ENCODE data around the gene CAPSL.
"Not testable (repeated sequence)": the region's sequence is repeated elsewhere in the genome, so short reads cannot be mapped to it uniquely, and the experiment has no call there.

Gene CAPSL

DNA sequence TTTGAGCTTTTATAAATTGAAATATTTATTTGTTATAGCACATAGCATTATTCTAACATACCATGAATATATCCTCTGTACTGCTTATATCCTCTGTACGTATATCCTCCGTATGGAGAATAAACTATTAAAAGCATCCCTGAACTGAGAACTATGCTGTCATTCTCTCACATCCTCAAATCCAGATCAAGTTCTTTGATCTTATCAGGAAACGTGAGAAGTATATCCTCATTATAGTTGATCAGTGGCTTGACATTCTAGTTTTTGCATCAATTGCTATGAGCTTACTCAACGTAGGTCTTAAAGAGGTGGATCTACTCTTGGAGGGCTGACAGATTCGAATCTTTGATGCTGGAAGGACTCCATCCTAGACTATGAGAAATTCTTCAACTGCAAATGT lies 44.3 kb downstream of the CAPSL start:
- WGBS, 2 donors (ENCODE audit: extremely low coverage in 2 of 2, insufficient read length in 2 of 2, insufficient replicate concordance in 1 of 2) = no CpG with 5 or more reads among the region's 5 CpGs
- no peaks in the 10 kb centered on the region for H3K4me1 ChIP-seq (ENCODE audit: control insufficient read depth in 2 of 2, insufficient read depth in 1 of 2, low read depth in 1 of 2, low read length in 2 of 2)
- no peak overlapping the region for H3K4me3 ChIP-seq (ENCODE audit: low read length in 2 of 2)
- H3K4me2 ChIP-seq (ENCODE audit: insufficient read depth, low read length, poor library complexity, severe bottlenecking) = no peak overlapping the region
- H3K27ac ChIP-seq (replicated peaks; ENCODE audit: low read length) = no peak overlapping the region
- no peak overlapping the region for H3K14ac ChIP-seq (ENCODE audit: low read length)
- no peak overlapping the region for H3K9ac ChIP-seq (ENCODE audit: low read depth, low read length, poor library complexity)
- H2AK5ac ChIP-seq (ENCODE audit: low read depth, low read length) = no peak overlapping the region
- H4K91ac ChIP-seq (ENCODE audit: low read depth, low read length, poor library complexity) = no peak overlapping the region
- no peak overlapping the region for H2AFZ ChIP-seq (ENCODE audit: low read length)
- no peak overlapping the region for H4K8ac ChIP-seq (ENCODE audit: low read depth, low read length)
- no peak overlapping the region for H3K4ac ChIP-seq (ENCODE audit: low read length)
- no peak overlapping the region for H2BK5ac ChIP-seq (ENCODE audit: low read length)
- DNase-seq (ENCODE audit: low spot score) = no peak
- H3K79me1 ChIP-seq (ENCODE audit: low read depth, low read length) = no peaks in the 10 kb centered on the region
- H2BK12ac ChIP-seq (ENCODE audit: low read length) = no peak overlapping the region
- H3K36me3 ChIP-seq (replicated peaks in 1 of 2; ENCODE audit: control insufficient read depth in 2 of 2, insufficient read depth in 2 of 2, low read length in 2 of 2) = no peaks in the 10 kb centered on the region
- no peak overlapping the region for H3K23ac ChIP-seq (ENCODE audit: low read depth, low read length, poor library complexity)
- no peaks in the 10 kb centered on the region for H3K9me3 ChIP-seq (replicated peaks in 1 of 2; ENCODE audit: control insufficient read depth in 2 of 2, insufficient read depth in 1 of 2, low read depth in 1 of 2, low read length in 2 of 2)
- H2BK120ac ChIP-seq (ENCODE audit: low read depth, low read length) = no peak overlapping the region
- peaks cover 0 to 3% (median 0%) of the 10 kb centered on the region in 3 experiments for H3K27me3 ChIP-seq (ENCODE audit: control insufficient read depth in 3 of 3, insufficient read depth in 3 of 3, low read depth in 1 of 3, low read length in 3 of 3)
- no peak overlapping the region for H2BK15ac ChIP-seq (ENCODE audit: low read length)
- H3K18ac ChIP-seq (ENCODE audit: low read length) = no peak overlapping the region

DNA sequence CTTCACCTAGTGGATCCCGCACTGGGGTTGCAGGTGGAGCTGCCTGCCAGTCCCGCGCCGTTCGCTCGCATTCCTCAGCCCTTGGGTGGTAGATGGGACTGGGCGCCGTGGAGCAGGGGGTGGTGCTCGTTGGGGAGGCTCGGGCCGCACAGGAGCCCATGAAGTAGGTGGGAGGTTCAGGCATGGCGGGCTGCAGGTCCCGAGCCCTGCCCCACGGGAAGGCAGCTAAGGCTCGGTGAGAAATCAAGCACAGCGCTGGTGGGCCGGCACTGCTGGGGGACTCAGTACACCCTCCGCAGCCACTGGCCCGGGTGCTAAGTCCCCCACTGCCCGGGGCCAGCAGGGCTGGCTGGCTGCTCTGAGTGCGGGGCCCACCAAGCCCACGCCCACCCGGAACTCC lies 45.6 kb downstream of the CAPSL start:
- not testable (repeated sequence) for H2BK15ac ChIP-seq (ENCODE audit: low read length); H3K27ac ChIP-seq (replicated peaks; ENCODE audit: low read length); H2BK5ac ChIP-seq (ENCODE audit: low read length); H2BK12ac ChIP-seq (ENCODE audit: low read length); H3K23ac ChIP-seq (ENCODE audit: low read depth, low read length, poor library complexity); H3K4me2 ChIP-seq (ENCODE audit: insufficient read depth, low read length, poor library complexity, severe bottlenecking); H3K4ac ChIP-seq (ENCODE audit: low read length); H3K36me3 ChIP-seq (replicated peaks in 1 of 2; ENCODE audit: control insufficient read depth in 2 of 2, insufficient read depth in 2 of 2, low read length in 2 of 2); DNase-seq (ENCODE audit: low spot score); H3K27me3 ChIP-seq (ENCODE audit: control insufficient read depth in 3 of 3, insufficient read depth in 3 of 3, low read depth in 1 of 3, low read length in 3 of 3); H3K4me3 ChIP-seq (ENCODE audit: low read length in 2 of 2); H3K9me3 ChIP-seq (replicated peaks in 1 of 2; ENCODE audit: control insufficient read depth in 2 of 2, insufficient read depth in 1 of 2, low read depth in 1 of 2, low read length in 2 of 2); H2AFZ ChIP-seq (ENCODE audit: low read length); H3K4me1 ChIP-seq (ENCODE audit: control insufficient read depth in 2 of 2, insufficient read depth in 1 of 2, low read depth in 1 of 2, low read length in 2 of 2); H4K8ac ChIP-seq (ENCODE audit: low read depth, low read length); H2BK120ac ChIP-seq (ENCODE audit: low read depth, low read length); H3K14ac ChIP-seq (ENCODE audit: low read length); H2AK5ac ChIP-seq (ENCODE audit: low read depth, low read length); H3K18ac ChIP-seq (ENCODE audit: low read length); H3K79me1 ChIP-seq (ENCODE audit: low read depth, low read length); H3K9ac ChIP-seq (ENCODE audit: low read depth, low read length, poor library complexity); H4K91ac ChIP-seq (ENCODE audit: low read depth, low read length, poor library complexity)
- WGBS, 2 donors (ENCODE audit: extremely low coverage in 2 of 2, insufficient read length in 2 of 2, insufficient replicate concordance in 1 of 2) = no CpG with 5 or more reads among the region's 23 CpGs

DNA sequence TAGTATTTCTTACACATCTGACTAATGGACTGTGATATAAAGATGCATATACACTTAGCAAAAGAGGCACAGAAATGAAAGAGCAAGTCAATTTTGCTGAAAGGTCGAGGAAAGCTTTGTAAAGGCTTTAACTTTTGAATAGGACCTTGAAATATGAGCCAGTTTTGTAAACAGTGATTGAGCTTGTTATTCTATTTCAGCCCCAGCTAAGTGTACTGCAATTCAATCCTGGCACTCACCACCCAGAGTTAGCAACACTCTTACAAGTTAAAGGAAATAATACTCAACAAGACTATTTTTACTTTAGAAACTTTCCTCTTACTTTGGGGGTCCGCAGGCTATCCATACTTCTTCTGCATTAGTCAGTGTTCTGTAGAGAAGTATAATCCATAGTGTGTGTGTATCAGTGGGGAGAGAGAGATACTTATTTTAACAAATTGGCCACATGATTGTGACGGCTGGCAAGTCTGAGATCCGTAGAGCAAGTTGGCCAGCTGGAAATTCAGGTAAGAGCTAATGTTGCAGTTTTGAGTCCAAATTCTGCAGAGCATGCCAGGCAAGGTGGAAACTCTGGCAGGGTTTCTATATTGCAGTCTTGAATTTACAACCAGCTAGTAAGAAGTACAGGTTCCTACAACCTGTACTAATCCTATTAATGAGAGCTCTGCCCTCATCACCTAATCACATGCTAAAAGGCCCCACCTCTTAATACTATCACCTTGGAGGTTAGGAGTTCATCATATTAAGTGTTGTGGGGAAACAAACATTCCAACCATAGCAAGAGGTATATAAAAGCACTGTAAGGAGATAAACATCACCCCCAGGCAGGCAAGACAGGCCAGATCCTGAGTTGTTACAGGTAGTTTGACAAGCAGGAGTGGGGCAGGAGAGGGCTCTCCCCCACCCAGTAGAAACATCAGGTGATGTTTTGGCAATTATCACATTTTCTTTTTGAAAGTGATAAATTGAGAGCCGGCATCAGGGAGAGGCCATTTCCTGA lies 48.1 kb downstream of the CAPSL start:
- no peak for DNase-seq (ENCODE audit: low spot score)
- H3K4me3 ChIP-seq (ENCODE audit: low read length in 2 of 2) = no peak overlapping the region
- H3K9me3 ChIP-seq (replicated peaks in 1 of 2; ENCODE audit: control insufficient read depth in 2 of 2, insufficient read depth in 1 of 2, low read depth in 1 of 2, low read length in 2 of 2) = no peaks in the 10 kb centered on the region
- H2AFZ ChIP-seq (ENCODE audit: low read length) = no peak overlapping the region
- H2BK5ac ChIP-seq (ENCODE audit: low read length) = no peak overlapping the region
- no peak overlapping the region for H4K91ac ChIP-seq (ENCODE audit: low read depth, low read length, poor library complexity)
- H2BK15ac ChIP-seq (ENCODE audit: low read length) = no peak overlapping the region
- no peaks in the 10 kb centered on the region for H3K36me3 ChIP-seq (replicated peaks in 1 of 2; ENCODE audit: control insufficient read depth in 2 of 2, insufficient read depth in 2 of 2, low read length in 2 of 2)
- no peak overlapping the region for H4K8ac ChIP-seq (ENCODE audit: low read depth, low read length)
- peaks cover 0 to 3% (median 0%) of the 10 kb centered on the region in 3 experiments for H3K27me3 ChIP-seq (ENCODE audit: control insufficient read depth in 3 of 3, insufficient read depth in 3 of 3, low read depth in 1 of 3, low read length in 3 of 3)
- no peak overlapping the region for H3K27ac ChIP-seq (replicated peaks; ENCODE audit: low read length)
- H3K4me2 ChIP-seq (ENCODE audit: insufficient read depth, low read length, poor library complexity, severe bottlenecking) = no peak overlapping the region
- no peaks in the 10 kb centered on the region for H3K79me1 ChIP-seq (ENCODE audit: low read depth, low read length)
- H3K14ac ChIP-seq (ENCODE audit: low read length) = no peak overlapping the region
- H2BK120ac ChIP-seq (ENCODE audit: low read depth, low read length) = no peak overlapping the region
- WGBS, 2 donors (ENCODE audit: extremely low coverage in 2 of 2, insufficient read length in 2 of 2, insufficient replicate concordance in 1 of 2) = no CpG with 5 or more reads among the region's 5 CpGs
- H2BK12ac ChIP-seq (ENCODE audit: low read length) = no peak overlapping the region
- H3K23ac ChIP-seq (ENCODE audit: low read depth, low read length, poor library complexity) = no peak overlapping the region
- no peak overlapping the region for H3K4ac ChIP-seq (ENCODE audit: low read length)
- H3K4me1 ChIP-seq (ENCODE audit: control insufficient read depth in 2 of 2, insufficient read depth in 1 of 2, low read depth in 1 of 2, low read length in 2 of 2) = no peaks in the 10 kb centered on the region
- no peak overlapping the region for H3K9ac ChIP-seq (ENCODE audit: low read depth, low read length, poor library complexity)
- H3K18ac ChIP-seq (ENCODE audit: low read length) = no peak overlapping the region
- no peak overlapping the region for H2AK5ac ChIP-seq (ENCODE audit: low read depth, low read length)

DNA sequence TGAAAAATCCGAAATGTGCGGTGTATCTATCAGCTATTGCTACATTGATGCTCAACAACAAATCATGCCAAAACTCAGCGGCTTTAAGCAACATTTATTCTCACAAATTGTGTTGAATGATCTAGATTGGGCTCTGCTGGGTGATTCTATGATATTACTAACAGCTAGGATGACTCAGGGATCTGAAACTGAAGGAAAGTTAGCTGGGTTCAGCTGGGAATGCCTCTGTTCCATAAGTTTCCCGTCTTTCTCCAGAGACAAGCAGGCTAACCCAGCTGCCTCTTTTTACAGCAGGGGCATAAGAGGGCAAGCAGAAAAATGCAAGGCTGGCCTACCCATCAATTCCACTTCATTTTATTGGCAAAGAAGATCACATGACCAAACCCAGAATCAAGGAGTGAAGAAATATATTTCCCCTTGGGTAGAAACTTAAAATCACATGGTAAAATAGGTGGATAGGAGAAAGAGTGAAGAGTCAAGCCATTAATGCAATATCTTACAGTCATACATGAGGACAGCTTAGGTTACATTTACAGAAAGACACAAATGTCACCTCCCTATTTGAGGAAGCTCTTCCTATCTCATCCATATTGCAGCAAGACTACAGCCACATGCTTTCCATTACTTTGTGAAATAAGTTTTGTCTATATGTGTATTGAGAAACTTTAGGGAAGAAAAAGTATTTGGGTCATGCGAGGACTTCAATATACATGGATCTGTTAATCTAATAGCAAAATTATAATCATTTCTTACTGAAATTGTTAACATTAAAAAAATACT lies 50.9 kb downstream of the CAPSL start:
- WGBS, 2 donors (ENCODE audit: extremely low coverage in 2 of 2, insufficient read length in 2 of 2, insufficient replicate concordance in 1 of 2) = no CpG with 5 or more reads among the region's 5 CpGs
- Histone ChIP-seq H3K79me1 (ENCODE audit: low read depth, low read length) (no peaks in the 10 kb centered on the region), H3K36me3 (replicated peaks in 1 of 2; ENCODE audit: control insufficient read depth in 2 of 2, insufficient read depth in 2 of 2, low read length in 2 of 2) (no peaks in the 10 kb centered on the region), H3K9me3 (replicated peaks in 1 of 2; ENCODE audit: control insufficient read depth in 2 of 2, insufficient read depth in 1 of 2, low read depth in 1 of 2, low read length in 2 of 2) (no peaks in the 10 kb centered on the region), H3K23ac (ENCODE audit: low read depth, low read length, poor library complexity) (no peak overlapping the region), H3K14ac (ENCODE audit: low read length) (no peak overlapping the region), H2BK120ac (ENCODE audit: low read depth, low read length) (no peak overlapping the region), H3K27ac (replicated peaks; ENCODE audit: low read length) (no peak overlapping the region), H3K27me3 (ENCODE audit: control insufficient read depth in 3 of 3, insufficient read depth in 3 of 3, low read depth in 1 of 3, low read length in 3 of 3) (peaks cover 0 to 3% (median 0%) of the 10 kb centered on the region in 3 experiments), H3K4me3 (ENCODE audit: low read length in 2 of 2) (no peak overlapping the region), H2AFZ (ENCODE audit: low read length) (no peak overlapping the region), H2AK5ac (ENCODE audit: low read depth, low read length) (no peak overlapping the region), H3K18ac (ENCODE audit: low read length) (no peak overlapping the region), H2BK5ac (ENCODE audit: low read length) (no peak overlapping the region), H4K8ac (ENCODE audit: low read depth, low read length) (no peak overlapping the region), H4K91ac (ENCODE audit: low read depth, low read length, poor library complexity) (no peak overlapping the region), H3K4me1 (ENCODE audit: control insufficient read depth in 2 of 2, insufficient read depth in 1 of 2, low read depth in 1 of 2, low read length in 2 of 2) (no peaks in the 10 kb centered on the region), H3K4ac (ENCODE audit: low read length) (no peak overlapping the region), H3K9ac (ENCODE audit: low read depth, low read length, poor library complexity) (no peak overlapping the region), H2BK15ac (ENCODE audit: low read length) (no peak overlapping the region), H3K4me2 (ENCODE audit: insufficient read depth, low read length, poor library complexity, severe bottlenecking) (no peak overlapping the region), H2BK12ac (ENCODE audit: low read length) (no peak overlapping the region)
- DNase-seq (ENCODE audit: low spot score) = no peak
